GM19324 (cell line): Measurements from ENCODE around the gene EXOSC6.
A peak's percentile ranks its signal among the peaks of the same experiment; 100 is the strongest.
"Not testable (repeated sequence)": the region's sequence is repeated elsewhere in the genome, so short reads cannot be mapped to it uniquely, and the experiment has no call there.

ENCODE experiments used
- ATAC-seq: cut with Tn5 transposase; IDR thresholded peaks from one replicate; pipeline ENCODE4 v1.9.1; 2021; ENCODE audit warnings: mild to moderate bottlenecking, moderate library complexity; ENCODE audit not compliant: unreplicated experiment, low FRiP score

EXOSC6 gene

DNA sequence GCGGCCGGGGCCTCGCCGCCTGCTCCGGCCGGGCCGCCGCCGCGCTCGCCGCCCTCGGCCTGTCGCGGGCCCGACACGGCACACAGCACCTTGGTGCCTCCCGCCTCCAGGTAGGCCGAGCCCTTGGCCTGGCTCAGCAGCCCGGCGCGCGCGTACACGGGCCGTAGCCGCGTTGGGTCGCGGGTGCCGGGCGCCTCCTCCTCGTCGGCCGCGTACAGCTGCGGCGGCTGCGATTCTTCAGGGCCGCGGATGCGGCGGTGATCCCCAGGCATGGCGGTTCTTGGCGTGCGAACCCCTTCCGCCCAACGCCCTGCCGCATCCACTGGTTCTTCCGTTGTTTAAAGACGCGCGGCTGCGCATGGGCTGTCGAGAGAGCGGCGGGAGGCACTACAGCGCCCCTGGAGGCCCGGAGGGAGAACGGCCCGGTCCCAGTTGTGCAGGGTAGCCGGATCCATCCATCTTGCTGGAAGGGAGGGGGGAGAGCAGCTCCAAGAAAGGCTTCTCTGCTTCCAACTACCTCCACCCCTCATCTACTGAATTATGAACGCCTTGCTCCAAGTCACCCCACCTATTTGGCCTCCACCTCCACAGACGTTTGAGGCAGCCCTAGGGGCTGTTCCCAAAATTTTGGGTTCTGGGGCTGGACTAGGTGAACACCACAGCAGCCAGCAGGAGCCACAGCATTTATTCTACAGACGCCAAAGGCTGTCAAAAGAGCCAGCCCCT, at the start of gene EXOSC6:
Gene EXOSC6 (minus strand): TSS at position 312 of the 726 bp plus-strand sequence. CDS start 40 bp downstream, at position 272.
- peak; percentile 75 for ATAC-seq

DNA sequence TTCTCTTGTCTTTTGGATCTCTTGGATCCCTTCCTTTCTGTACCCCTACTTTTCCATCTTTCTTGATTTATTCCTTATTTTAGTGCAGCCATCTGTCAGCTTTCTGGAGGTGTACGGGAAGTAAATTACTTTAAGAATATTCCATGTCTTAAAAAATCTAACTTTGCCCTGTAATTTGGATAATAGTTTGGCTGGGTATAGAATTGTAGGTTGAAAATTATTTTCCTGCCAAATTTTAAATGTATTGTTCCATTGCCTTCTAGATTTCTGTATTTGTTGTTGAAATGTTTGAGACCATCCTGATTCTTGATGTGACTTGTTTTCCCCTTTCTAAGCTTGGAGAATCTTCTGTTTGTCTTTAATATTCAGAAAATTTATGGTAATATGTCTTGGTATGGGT, 49.4 kb upstream of the EXOSC6 start:
- no peak for ATAC-seq

DNA sequence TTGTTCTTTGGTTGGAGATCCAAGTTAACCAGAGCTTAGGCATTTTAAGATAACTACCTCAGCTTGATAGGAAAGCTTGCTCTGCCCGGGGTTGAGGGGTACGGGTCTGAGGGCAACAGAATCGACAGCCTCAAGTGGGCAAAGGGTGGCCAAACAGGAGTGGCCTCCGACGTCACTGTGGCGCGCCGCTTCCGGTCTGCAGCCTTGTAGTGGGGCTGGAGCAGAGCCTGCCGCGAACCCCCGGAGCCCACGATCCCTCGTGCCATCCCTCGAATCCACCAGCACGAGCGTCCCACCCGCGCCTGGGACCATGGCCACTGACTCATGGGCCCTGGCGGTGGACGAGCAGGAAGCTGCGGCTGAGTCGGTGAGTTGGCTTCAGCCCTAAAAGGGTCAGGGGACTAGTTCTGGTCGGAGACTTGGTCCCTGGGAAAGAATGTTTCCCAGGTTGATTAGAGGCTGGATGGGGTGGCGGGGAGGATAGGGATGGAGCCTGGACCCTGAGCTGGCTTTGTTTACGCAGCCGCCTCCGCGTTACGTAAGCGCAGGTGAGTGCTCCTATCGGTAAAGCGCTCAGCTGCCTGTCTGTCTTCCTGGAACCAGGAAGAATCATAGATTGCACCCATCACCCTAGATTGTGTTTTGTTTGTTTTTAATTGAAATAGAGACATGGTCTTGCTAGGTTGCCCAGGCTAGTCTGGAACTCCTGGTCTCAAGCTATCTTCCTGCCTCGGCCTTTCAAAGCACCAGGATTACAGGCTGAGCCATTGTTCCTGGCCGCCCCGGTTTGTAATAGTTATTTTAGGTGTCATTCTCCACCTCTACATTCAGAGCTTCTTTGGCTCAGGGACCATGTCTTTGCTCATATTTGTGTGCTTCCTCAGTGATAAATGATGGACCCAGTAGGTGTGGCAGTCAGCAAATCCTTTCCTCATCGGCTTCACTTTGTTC, 47.5 kb upstream of the EXOSC6 start, which contains the start of gene DDX19B:
Gene DDX19B (plus strand): TSS at position 199 of the 951 bp plus-strand sequence. CDS start 112 bp downstream, at position 311.
- ATAC-seq = peak; percentile 74

DNA sequence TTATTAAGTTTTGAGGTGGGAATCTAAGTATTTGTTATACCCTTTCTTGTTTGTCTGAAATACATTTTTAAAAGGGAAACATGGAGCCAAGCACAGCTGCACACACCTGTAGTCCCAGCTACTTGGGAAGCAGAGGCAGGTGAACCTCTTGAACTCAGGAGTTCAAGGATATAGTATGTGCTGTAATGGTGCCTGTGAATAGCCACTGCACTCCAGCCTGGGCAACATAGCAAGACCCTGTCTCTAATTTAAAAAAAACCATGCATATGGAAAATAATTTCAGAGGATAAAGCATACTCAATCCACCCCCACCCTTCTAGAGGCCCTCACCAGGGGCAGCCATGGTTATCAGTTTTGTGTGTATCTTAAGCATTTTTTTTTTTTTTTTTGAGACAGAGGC, 43.9 kb upstream of the EXOSC6 start:
- no peak for ATAC-seq

DNA sequence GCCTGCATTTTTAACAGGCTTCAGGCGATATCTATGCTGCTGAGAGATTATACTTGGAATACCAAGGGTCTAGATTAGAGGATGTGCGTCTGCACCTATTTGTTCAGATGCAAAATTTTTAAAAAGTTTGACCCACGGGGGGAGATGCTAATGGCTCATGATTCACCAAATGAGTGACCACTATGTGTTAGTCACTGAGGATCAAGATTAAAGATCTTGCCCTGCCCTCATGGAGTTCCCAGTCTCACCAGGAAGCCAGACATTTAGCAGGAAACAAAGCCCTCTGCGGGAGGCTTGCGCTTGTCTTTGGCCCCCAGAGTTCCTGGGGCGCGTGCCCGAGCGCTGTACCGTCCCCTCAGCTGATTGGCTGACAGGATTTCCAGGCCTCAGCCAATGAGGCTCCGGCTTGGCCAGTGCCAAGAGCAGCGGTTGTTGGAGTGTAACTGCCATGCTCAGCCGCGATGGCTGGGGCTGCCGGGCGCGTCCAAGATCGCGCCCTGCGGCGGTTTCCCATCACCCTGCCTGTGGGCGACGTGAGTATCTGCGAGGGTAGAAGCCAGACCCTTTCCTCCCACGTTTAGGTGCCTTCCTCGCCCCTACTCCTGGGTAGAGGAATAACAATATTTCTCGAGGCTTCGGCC, 42.8 kb upstream of the EXOSC6 start:
- no peak for ATAC-seq

DNA sequence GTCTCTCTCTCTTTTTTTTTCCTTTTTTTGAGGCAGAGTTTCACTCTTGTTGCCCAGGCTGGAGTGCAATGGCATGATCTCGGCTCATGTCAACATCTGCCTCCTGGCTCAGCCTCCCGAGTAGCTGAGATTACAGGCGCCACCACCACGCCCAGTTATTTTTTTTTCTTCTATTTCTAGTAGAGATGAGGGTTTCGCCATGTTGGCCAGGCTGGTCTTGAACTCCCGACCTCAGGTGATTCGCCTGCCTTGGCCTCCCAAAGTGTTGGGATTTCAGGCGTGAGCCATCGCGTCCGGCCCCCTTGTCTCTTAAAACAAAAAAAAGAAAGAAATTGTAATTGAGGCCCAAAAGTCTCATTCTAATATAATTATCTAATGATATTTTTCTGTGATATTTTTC, 40.4 kb upstream of the EXOSC6 start:
- ATAC-seq = not testable (repeated sequence)

DNA sequence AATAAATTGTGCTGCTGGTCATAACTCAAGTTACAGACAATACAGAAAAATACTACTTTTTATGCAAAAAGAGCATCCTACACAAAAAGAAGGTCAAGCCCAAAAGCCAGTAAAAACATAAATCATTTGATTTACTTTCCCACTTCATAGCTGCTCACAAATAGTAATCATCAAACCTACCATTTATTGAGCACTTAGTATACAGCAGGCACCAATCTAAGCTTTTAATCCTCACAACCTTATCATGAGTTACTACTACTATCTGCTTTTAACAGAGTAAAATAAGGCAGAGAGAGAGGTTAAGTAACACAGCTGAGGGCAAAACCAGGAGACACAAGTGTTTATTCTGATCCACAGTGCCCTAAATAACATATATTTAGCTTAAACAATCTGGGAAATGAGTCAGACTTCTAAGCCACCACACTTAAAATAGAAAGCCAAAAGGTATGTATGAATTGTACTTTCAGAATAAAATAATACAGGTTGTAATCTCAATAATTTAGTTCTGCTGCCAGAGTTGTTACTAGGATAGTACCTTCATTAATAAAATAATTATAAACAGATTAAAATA, 39.3 kb upstream of the EXOSC6 start:
- no peak for ATAC-seq

DNA sequence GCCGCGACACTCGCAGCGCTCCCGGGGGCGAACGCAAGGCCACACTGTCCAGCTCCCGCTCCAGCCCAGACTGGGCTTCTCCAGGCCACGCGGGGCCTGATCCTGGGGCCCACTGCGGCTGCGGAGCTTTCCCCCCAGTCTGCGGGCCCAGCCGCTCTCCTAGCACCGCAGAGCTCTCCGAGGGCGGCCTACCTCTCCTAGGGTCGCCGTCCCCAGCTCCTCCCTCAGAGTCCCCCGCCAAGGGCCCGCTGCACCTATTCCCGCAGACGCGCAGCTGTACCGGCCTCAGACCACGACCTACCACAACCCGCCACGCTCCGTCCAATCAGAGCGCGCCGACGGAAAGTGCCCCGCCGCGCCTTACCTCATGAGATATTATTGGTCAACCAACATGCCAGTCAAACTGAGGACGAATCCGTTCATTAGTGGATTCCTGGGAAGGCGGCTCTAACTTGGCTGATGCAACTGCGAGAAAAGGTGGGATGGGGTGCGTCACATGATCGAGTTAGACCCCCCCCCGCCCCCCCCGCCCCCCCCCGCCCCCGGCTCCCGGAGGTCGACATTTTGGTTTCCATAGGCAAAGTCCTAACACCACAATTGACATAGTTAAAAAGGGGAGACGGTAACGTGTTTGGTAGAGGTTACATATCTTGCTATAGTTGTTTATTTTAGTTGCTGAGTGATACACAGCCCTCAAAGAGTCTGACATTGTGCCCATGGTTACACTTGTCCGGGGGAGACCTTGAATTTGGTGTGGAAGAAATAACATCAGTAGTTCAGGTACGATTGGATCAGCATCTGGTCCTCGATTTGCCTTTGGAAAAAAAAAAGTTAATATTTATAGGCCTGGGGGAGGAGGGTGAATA, 37.7 kb upstream of the EXOSC6 start, which contains the start of gene AARS1:
Gene AARS1 (minus strand): TSS at position 278 of the 866 bp plus-strand sequence. CDS start 6,743 bp downstream, outside the sequence.
- peak; percentile 99 for ATAC-seq

DNA sequence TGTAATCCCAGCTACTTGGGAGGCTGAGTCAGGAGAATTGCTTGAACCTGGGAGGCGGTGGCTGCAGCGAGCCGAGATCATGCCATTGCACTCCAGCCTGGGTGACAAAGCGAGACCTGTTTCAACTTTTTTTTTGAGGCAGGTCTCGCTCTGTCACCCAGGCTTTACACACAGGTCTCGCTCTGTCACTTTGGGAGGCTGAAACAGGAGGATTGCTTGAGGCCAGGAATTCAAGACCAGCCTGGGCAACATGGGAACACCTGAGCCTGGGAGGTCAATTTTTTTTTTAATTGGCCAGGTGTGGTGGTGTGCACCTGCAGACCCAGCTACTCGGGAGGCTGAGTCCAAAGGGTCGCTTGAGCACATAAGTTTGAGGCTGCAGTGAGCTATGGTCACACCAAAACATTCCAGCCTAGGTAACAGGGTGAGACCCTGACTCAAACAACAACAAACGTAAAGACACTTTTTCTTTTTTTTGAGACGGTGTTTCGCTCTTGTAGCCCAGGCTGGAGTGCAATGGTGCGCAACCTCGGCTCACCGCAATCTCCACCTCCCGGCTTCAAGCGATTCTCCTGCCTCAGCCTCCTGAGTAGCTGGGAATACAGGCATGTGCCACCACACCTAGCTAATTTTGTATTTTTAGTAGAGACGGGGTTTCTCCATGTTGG, 35.7 kb upstream of the EXOSC6 start:
- not testable (repeated sequence) for ATAC-seq

DNA sequence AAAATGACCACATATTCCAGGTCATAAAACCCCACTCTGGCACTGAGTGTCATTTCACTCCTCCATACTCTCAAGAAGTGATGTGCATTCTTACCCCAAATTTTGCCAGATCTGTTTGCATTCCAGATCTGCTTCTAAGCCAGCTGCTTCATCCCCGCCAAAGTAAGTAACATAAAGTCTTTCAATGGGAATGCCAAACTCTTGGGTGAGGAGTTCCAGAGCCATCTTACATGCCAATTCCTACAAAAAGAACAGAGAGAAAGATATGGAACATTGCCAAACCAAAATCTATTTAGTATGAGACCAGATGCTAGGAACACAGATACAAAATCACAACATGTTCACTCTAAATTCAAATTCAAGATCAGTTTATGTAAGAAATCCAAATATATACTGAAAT, 24.7 kb upstream of the EXOSC6 start:
- ATAC-seq = no peak

DNA sequence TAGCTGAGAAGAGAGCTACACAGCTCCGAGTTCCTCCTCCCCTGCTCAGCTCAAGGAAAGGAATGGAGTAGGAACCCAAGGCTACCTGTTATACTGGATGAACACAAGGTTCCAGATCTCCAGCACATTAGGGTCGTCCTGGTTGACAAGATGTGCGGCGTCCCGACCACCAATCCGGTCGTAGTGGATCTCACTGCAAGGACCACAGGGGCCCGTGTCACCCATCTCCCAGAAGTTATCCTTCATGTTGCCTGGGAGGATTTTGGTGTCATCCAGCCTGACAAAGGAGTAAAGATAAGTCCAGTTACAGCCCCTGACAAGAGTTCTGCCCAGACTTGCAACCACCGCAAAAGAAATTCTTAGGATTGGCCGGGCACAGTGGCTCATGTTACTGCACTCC, 20.0 kb upstream of the EXOSC6 start:
- no peak for ATAC-seq

DNA sequence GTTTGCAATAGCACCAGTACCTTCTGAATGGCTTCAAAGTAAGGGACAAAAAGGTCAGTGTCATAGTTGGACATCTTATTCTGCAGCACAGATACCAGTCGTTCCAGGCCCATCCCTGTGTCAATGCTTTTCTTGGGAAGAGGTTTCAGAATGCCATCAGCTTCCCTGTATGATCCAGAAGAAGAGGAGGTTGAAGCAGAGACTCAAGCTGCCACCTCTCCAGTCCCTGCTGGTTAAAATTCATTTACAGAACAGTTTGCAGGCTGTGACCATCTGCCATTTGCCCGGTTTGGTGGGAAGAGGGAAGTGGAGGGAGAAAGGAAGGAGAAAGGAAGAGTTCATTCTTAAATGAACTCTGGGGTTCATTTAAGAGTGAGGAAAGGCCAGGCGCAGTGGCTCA, 18.4 kb upstream of the EXOSC6 start:
- ATAC-seq = no peak

DNA sequence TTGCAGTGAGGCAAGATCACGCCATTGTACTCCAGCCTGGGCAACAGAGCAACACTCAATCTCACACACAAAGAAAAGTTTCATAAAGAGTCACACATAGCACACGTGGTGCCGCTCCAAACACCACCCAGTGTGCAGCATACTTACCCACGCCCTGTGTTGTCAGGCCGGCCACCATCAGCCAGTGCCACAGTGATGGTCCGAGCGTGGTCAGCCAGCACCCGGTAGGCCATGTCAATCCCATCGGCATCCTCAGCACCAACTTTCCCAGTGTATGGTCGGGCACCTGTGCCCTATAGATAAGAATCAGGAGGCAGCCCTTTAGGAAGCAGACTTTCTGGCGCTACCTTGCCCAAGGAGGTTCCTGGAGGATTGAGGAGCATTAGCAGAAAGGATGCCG, 17.7 kb upstream of the EXOSC6 start:
- no peak for ATAC-seq

DNA sequence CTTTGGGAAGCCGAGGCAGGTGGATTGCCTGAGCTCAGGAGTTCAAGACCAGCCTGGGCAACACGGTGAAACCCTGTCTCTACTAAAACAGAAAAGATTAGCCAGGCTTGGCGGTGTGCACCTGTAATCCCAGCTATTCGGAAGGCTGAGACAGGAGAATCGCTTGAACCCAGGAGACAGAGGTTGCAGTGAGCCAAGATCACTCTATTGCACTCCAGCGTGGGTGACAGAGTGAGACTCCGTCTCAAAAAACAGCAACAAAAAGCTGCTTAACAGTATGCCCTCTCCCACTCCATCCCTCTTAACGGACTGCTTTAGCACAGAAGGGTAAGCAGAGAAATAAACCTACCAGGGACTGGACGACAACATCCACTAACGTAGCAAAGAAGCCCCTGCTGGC, 16.2 kb upstream of the EXOSC6 start:
- not testable (repeated sequence) for ATAC-seq

DNA sequence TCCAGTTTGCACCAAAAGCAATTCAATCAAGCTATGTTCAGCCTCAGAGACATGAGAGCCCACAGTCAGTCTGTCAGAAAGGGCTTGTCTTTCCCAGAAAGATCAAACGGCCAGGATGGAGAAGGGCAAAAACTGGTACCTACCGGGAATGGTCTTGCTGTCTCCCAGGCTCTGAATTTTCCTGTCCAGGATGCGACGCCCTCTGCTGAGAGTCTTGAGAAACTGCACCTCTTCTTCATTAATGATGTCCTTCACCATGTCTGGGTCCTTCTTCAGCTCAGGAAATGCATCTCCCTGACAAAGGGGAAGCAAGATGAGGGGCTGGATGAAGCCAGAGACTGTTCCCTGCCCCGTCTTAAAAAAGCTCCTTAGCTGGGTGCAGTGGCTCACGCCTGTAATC, 15.8 kb upstream of the EXOSC6 start:
- ATAC-seq = no peak

DNA sequence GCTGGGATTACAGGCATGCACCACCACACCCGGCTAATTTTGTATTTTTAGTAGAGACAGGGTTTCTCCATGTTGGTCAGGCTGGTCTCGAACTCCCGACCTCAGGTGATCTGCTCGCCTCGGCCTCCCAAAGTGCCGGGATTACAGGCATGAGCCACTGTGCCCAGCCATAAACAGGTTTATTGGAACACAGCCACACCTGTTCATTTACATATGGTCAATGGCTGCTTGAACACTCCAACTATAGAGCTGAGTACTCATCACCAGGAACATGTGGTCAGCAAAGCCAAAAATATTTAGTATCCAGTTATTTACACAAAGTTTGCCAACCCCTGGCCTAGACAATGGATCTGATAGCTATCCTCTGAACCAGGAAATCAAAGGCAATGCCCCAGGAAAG, 8.2 kb upstream of the EXOSC6 start:
- ATAC-seq = not testable (repeated sequence)

DNA sequence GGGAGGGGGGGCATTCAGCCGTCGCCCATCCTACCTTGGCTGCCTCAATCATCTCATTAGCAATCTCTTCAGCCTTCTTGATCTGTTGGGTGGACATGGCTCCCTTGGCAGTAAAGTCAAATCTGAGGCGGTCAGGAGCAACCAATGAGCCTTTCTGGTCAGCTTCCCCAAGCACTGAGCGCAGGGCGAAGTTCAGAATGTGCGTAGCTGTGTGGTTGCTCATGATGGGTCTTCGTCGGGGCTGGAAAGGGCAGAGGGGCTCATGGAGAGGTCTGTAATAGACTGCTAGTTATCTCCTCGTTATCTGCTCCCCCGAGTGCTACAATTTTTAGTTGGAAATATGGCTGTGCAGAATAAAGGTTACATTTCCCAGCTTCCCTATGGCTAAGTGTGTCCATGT, 7.2 kb upstream of the EXOSC6 start:
- ATAC-seq = no peak

DNA sequence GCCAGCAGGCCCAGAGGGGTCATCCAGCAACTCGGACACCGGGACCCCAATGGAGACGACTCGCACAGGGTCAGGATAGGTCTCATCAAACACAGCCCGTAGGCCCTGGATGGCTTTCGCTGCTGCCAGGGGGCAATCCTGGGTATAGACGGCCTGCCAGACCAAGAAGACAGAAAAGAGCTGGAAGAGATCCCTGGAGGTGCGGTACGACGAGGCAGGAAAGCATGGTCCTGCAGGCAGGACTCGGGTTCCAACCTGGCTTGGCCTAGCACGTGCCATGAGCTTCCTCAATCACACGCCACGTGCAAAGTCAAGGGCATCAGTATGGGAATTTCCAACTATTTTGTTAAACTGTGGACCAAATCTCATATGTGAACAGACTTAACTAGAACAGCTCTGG, 6.3 kb upstream of the EXOSC6 start:
- ATAC-seq = no peak

DNA sequence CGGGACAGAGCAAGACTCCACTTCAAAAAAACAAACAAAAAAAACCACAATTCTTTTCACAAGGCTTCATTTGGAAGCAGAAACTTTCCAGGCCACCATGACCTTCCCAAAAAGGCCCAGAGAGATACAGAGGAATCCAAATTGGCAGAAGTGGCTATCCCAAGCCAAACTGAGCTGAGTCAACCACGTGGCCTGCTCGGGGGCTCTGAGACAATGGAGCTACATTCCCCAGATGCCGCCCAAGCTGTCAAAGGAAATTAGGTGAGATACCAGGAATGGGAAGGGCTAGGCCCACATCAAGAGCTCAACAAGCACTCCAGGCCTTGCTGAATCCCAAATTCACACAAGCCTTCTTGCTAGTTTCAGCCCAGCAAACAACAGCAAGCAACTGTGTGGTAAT, 5.7 kb upstream of the EXOSC6 start:
- no peak for ATAC-seq
